ENCODE measurements around the gene HPSE2.

GRCh38 chr10:98943681-98944080 lies 292.0 kb downstream of the HPSE2 start:
- no peak for TF ChIP-seq GATA2 (IDR thresholded peaks at IDR 0.05; ENCODE audit: low read depth, low read length)
- TF ChIP-seq GATA3 (IDR thresholded peaks at IDR 0.05; ENCODE audit: low read depth, low read length): no peak

Data from SH-SY5Y (cell line).